HepG2 (cell line): ENCODE results near the gene TNFAIP1. TPM values are rescaled to one million over a fixed set of nuclear protein-coding genes. Genes with fewer than 3 reads are reported as not detected.

Source experiments
- CTCF ChIP-seq: sonication (generic); formaldehyde crosslinking; IDR thresholded peaks from 2 replicates; pipeline ENCODE4 v1.5.0; 2020; ENCODE audit warnings: mild to moderate bottlenecking, missing genetic modification reagents, moderate library complexity
- EEA1 ChIP-seq: sonication (generic); formaldehyde crosslinking; IDR thresholded peaks from 2 replicates; pipeline ENCODE4 v1.5.1; 2020; ENCODE audit warnings: mild to moderate bottlenecking, missing genetic modification reagents, borderline replicate concordance
- FOSL2 ChIP-seq: sonication (generic); formaldehyde crosslinking; IDR thresholded peaks from 2 replicates; pipeline ENCODE4 v1.4.0; 2020; ENCODE audit warnings: missing genetic modification reagents
- HES4 ChIP-seq: sonication (generic); formaldehyde crosslinking; IDR thresholded peaks from 2 replicates; pipeline ENCODE4 v1.9.0; 2021; ENCODE audit warnings: mild to moderate bottlenecking, missing genetic modification reagents, borderline replicate concordance
- JARID2 ChIP-seq: sonication (generic); formaldehyde crosslinking; IDR thresholded peaks from 2 replicates; pipeline ENCODE4 v1.8.1; 2023; ENCODE audit warnings: missing genetic modification reagents, inconsistent platforms; ENCODE audit not compliant: insufficient replicate concordance
- KDM3A ChIP-seq: IDR thresholded peaks from 2 replicates; pipeline ENCODE4 v1.6.1; 2018; ENCODE audit warnings: low read depth, missing compliant biosample characterization
- NFKB2 ChIP-seq: sonication (generic); formaldehyde crosslinking; IDR thresholded peaks from 2 replicates; pipeline ENCODE4 v1.4.0; 2020; ENCODE audit warnings: missing genetic modification reagents, borderline replicate concordance
- NPAS2 ChIP-seq: sonication (generic); formaldehyde crosslinking; IDR thresholded peaks from 2 replicates; pipeline ENCODE4 v1.8.0; 2022; ENCODE audit warnings: mild to moderate bottlenecking, missing genetic modification reagents, borderline replicate concordance
- RBM39 ChIP-seq: fragments of 200-400 bp; formaldehyde crosslinking; IDR thresholded peaks from one replicate; pipeline ENCODE4 v1.6.1; 2018; ENCODE audit warnings: antibody characterized with exemption, mild to moderate bottlenecking, low read depth, low read length; ENCODE audit not compliant: poor library complexity, severe bottlenecking
- THRA ChIP-seq: sonication (generic); formaldehyde crosslinking; IDR thresholded peaks from 2 replicates; pipeline ENCODE4 v1.4.0; 2020; ENCODE audit warnings: missing genetic modification reagents, borderline replicate concordance
- ZMYM4 ChIP-seq: sonication (generic); formaldehyde crosslinking; IDR thresholded peaks from 2 replicates; pipeline ENCODE4 v1.8.1; 2023; ENCODE audit warnings: mild to moderate bottlenecking, missing genetic modification reagents
- ZNF468 ChIP-seq: sonication (generic); formaldehyde crosslinking; IDR thresholded peaks from 2 replicates; pipeline ENCODE4 v1.8.0; 2022; ENCODE audit warnings: mild to moderate bottlenecking, moderate library complexity, missing genetic modification reagents
- ZNF567 ChIP-seq: sonication (generic); formaldehyde crosslinking; IDR thresholded peaks from 2 replicates; pipeline ENCODE4 v1.8.1; 2023; ENCODE audit warnings: mild to moderate bottlenecking, missing genetic modification reagents, borderline replicate concordance
- ZNF709 ChIP-seq: sonication (generic); formaldehyde crosslinking; IDR thresholded peaks from 2 replicates; pipeline ENCODE4 v1.5.0; 2020; ENCODE audit warnings: mild to moderate bottlenecking, missing genetic modification reagents
- ZNF841 ChIP-seq: sonication (generic); formaldehyde crosslinking; IDR thresholded peaks from 2 replicates; pipeline ENCODE4 v1.8.1; 2023; ENCODE audit warnings: missing genetic modification reagents, borderline replicate concordance
- polyA plus RNA-seq, 8 experiments: library from polyadenylated mRNA; depleted of rRNA in 3 of 8; stranded (reverse) in 7 of 8; unstranded in 1 of 8; fragments of >200 nt; fragmentation: Illumina TruSeq in 4 of 8; extraction: Trizol in 4 of 8; gene quantifications; 2 replicates each; pipeline versions ENCODE4 v1.2.1 to v1.2.3, GENCODE V29; 2011 to 2016; ENCODE audit warnings: low read depth in 4 of 8, missing spikeins in 1 of 8, mixed read lengths in 1 of 8; ENCODE audit not compliant: insufficient read depth in 1 of 8
- total RNA-seq, 5 experiments: library from RNA; depleted of rRNA; stranded (reverse); fragments of >200 nt; fragmentation: Illumina TruSeq; extraction: Trizol; gene quantifications; 2 replicates each; pipeline ENCODE4 v1.2.3, GENCODE V29; 2016; ENCODE audit warnings: low read depth in 1 of 5
- TF ChIP-seq, protein P1 (sequence below): sonication (generic); formaldehyde crosslinking; conservative IDR thresholded peaks from 2 replicates; pipeline ENCODE4 v1.8.1; 2023; ENCODE audit warnings: missing genetic modification reagents
- TF ChIP-seq, protein P2 (sequence below): sonication (generic); formaldehyde crosslinking; IDR thresholded peaks from 2 replicates; pipeline ENCODE4 v1.4.0; 2020; ENCODE audit warnings: missing genetic modification reagents, borderline replicate concordance

The TNFAIP1 gene
- total and polyA plus RNA-seq, 2 of the 13 experiments (the other 11 are each of a cell fraction or from before 2014, with no cell fraction given), result 17.5 to 40.6 TPM

DNA sequence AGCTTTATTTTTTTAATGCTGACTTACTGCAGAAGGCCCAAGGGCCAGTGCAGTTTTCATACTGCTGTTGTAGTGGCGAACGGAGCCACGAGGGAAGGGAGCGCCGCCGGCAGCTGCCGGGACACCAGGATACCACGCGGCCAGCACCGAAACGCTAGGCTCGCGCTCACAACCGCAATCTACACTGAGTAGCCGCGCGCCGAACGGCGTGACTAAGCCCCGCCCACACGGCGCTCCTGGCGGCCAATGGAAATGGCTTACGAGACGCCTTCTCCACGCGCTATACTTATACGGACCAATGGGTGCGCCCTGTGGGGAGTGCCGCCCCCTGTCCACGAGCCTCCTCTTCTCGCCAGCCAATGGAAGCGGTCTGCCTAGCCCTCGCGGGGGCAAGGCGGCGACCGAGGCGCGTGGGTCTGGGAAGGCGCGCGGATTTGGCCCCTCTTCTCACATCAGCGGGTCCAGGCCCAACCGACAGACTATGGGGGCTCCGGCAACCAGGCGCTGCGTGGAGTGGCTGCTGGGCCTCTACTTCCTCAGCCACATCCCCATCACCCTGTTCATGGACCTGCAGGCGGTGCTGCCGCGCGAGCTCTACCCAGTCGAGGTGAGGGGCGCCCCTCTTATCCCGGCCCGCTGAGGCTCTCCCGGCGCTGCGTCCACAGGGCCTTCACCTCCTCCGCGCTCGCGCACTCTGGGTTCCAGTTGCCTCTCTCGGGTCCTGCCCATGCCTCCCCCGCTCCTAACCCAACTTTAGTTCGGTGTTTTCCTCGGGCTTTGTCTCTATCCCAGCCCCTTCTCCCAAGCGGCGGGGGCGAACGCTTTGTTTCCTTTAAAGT, 16.6 kb upstream of the TNFAIP1 start, which contains the start of gene TMEM97 (continued):
- no peak for TF ChIP-seq THRA
- TF ChIP-seq RBM39, result no peak
- TF ChIP-seq KDM3A (CRISPR knock-in tag), result no peak
- TF ChIP-seq NPAS2 (CRISPR knock-in tag), result no peak
- 0 out of 2 replicates have a peak, but pooled peaks have one; percentile 29 for TF ChIP-seq EEA1 (CRISPR knock-in tag)
- TF ChIP-seq ZNF567 (CRISPR knock-in tag), result no peak
- TF ChIP-seq NFKB2 (CRISPR knock-in tag), result peak; percentile 93; the same call in 1 of the 2 replicates
- peak; percentile 88 for TF ChIP-seq ZMYM4 (CRISPR knock-in tag)
- TF ChIP-seq JARID2 (CRISPR knock-in tag), result no peak
- TF ChIP-seq, protein P1, sequence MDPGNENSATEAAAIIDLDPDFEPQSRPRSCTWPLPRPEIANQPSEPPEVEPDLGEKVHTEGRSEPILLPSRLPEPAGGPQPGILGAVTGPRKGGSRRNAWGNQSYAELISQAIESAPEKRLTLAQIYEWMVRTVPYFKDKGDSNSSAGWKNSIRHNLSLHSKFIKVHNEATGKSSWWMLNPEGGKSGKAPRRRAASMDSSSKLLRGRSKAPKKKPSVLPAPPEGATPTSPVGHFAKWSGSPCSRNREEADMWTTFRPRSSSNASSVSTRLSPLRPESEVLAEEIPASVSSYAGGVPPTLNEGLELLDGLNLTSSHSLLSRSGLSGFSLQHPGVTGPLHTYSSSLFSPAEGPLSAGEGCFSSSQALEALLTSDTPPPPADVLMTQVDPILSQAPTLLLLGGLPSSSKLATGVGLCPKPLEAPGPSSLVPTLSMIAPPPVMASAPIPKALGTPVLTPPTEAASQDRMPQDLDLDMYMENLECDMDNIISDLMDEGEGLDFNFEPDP, result peak; percentile 63; the same call in 1 of the 2 replicates
- TF ChIP-seq ZNF468, result peak; percentile 94
- peak; percentile 51 for TF ChIP-seq CTCF (CRISPR knock-in tag)
- peak; percentile 13; the same call in 1 of the 2 replicates for TF ChIP-seq FOSL2 (CRISPR knock-in tag)
- TF ChIP-seq HES4 (CRISPR knock-in tag), result no peak; the same call in 1 of the 2 replicates
- TF ChIP-seq, protein P2, sequence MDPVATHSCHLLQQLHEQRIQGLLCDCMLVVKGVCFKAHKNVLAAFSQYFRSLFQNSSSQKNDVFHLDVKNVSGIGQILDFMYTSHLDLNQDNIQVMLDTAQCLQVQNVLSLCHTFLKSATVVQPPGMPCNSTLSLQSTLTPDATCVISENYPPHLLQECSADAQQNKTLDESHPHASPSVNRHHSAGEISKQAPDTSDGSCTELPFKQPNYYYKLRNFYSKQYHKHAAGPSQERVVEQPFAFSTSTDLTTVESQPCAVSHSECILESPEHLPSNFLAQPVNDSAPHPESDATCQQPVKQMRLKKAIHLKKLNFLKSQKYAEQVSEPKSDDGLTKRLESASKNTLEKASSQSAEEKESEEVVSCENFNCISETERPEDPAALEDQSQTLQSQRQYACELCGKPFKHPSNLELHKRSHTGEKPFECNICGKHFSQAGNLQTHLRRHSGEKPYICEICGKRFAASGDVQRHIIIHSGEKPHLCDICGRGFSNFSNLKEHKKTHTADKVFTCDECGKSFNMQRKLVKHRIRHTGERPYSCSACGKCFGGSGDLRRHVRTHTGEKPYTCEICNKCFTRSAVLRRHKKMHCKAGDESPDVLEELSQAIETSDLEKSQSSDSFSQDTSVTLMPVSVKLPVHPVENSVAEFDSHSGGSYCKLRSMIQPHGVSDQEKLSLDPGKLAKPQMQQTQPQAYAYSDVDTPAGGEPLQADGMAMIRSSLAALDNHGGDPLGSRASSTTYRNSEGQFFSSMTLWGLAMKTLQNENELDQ (CRISPR knock-in tag), result no peak
- TF ChIP-seq ZNF709, result 0 out of 2 replicates have a peak, but pooled peaks have one; percentile 27
- no peak for TF ChIP-seq ZNF841 (CRISPR knock-in tag)
